Caki2 (cell line): ENCODE measurements around the gene GNAT2. TPM values are rescaled to one million over a fixed set of nuclear protein-coding genes. Genes with fewer than 3 reads are reported as not detected.

Source experiments
- DNase-seq: peaks from one replicate; pipeline ENCODE4 v3.0.0-alpha.2; 2015; ENCODE audit warnings: low read depth
- in situ Hi-C: cut with HindIII; loops from 2 replicates; pipeline ENCODE4 v1.10.0; 2016; ENCODE audit warnings: low sequenced_read_pairs, low pct_unique_long_range_greater_than_20kb, mixed read lengths
- total RNA-seq: library from RNA; depleted of rRNA; stranded (reverse); fragments of >200 nt; shearing (Covaris generic); gene quantifications from 2 replicates; pipeline ENCODE4 v1.2.3, GENCODE V29; 2014; ENCODE audit warnings: low replicate concordance

GNAT2 gene
- total RNA-seq, 1 experiment from 2014 or later = not detected

GRCh38 chr1:109644670-109645069, 25.3 kb upstream of the GNAT2 start:
- in situ Hi-C loops = no loop called here
- DNase-seq = no peak

GRCh38 chr1:109643385-109644230, 24.2 kb upstream of the GNAT2 start:
- DNase-seq = no peak
- in situ Hi-C loops = no loop called here

GRCh38 chr1:109642626-109643025, 23.2 kb upstream of the GNAT2 start:
- no peak for DNase-seq
- in situ Hi-C loops = no loop called here

- in situ Hi-C loops = no loop called here
- no peak for DNase-seq
These were observed 22.4 kb upstream of the GNAT2 start for GRCh38 chr1:109641861-109642260.

- in situ Hi-C loops = no loop called here
These were observed 21.8 kb upstream of the GNAT2 start for GRCh38 chr1:109641078-109641740.

GRCh38 chr1:109640285-109640865, 21.0 kb upstream of the GNAT2 start:
- in situ Hi-C loops = no loop called here
- peak; percentile 34 for DNase-seq

More at GRCh38 chr1:109641078-109641740, 21.8 kb upstream of the GNAT2 start:
- DNase-seq = no peak

GRCh38 chr1:109639841-109640184, 20.4 kb upstream of the GNAT2 start:
- in situ Hi-C loops = no loop called here
- no peak for DNase-seq

- DNase-seq = no peak
- in situ Hi-C loops = no loop called here
These were observed 19.8 kb upstream of the GNAT2 start for GRCh38 chr1:109639063-109639840.

- in situ Hi-C loops = no loop called here
These were observed 18.0 kb upstream of the GNAT2 start for GRCh38 chr1:109637446-109637845.

GRCh38 chr1:109636201-109636952, 17.0 kb upstream of the GNAT2 start:
- DNase-seq = peak; percentile 54
- in situ Hi-C loops = no loop called here

More at GRCh38 chr1:109637446-109637845, 18.0 kb upstream of the GNAT2 start:
- DNase-seq = no peak

- DNase-seq = no peak
- in situ Hi-C loops = no loop called here
These were observed 16.4 kb upstream of the GNAT2 start for GRCh38 chr1:109635862-109636200.

GRCh38 chr1:109634771-109635750, 15.6 kb upstream of the GNAT2 start:
- in situ Hi-C loops = no loop called here
- DNase-seq = no peak

GRCh38 chr1:109634292-109634691, 14.9 kb upstream of the GNAT2 start:
- in situ Hi-C loops = no loop called here
- DNase-seq = no peak

GRCh38 chr1:109632671-109633346, 13.4 kb upstream of the GNAT2 start:
- no peak for DNase-seq
- in situ Hi-C loops = no loop called here

GRCh38 chr1:109631513-109632505, 12.4 kb upstream of the GNAT2 start:
- no peak for DNase-seq
- in situ Hi-C loops = no loop called here
